OCI-LY7 (cell line): ENCODE measurements around the gene SPX. TPM values are rescaled to one million over a fixed set of nuclear protein-coding genes. Genes with fewer than 3 reads are reported as not detected.

Experiments used
- BruUV-seq: library from RNA; stranded (reverse); fragments of 400-500 nt; replicated peaks from 2 replicates; lab custom pipeline; 2021; lab: Mats Ljungman, UMichigan
- CTCF ChIA-PET: fragments of 300-600 bp; sonication (Branson Sonifier 250); formaldehyde crosslinking; loops from one replicate; lab custom pipeline; 2022; ENCODE audit warnings: antibody characterized with exemption; ENCODE audit not compliant: unreplicated experiment; lab: Charles Lee
- POLR2A ChIA-PET: fragments of 300-600 bp; sonication (Branson Sonifier 250); formaldehyde crosslinking; loops from one replicate; lab custom pipeline; 2022; ENCODE audit warnings: antibody characterized with exemption; lab: Charles Lee
- DNase-seq: peaks from one replicate; pipeline ENCODE4 v3.0.0-alpha.2; 2015; ENCODE audit warnings: low spot score
- H2AFZ ChIP-seq: fragments of 200-600 bp; sonication (generic), shearing (Covaris generic); 2 replicates; pipeline ENCODE4 v1.6.1; 2014; ENCODE audit warnings: mild to moderate bottlenecking, antibody characterized with exemption, low read length, moderate library complexity
- H3K27ac ChIP-seq: fragments of 200-600 bp; sonication (generic); 2 replicates; pipeline ENCODE4 v1.5.1; 2014; ENCODE audit warnings: mixed run types, low read depth, mild to moderate bottlenecking, moderate library complexity, low read length, inconsistent platforms; ENCODE audit not compliant: poor library complexity, severe bottlenecking
- H3K36me3 ChIP-seq: fragments of 200-600 bp; sonication (generic); 2 replicates; pipeline ENCODE4 v1.6.1; 2014; ENCODE audit warnings: mild to moderate bottlenecking, antibody characterized with exemption, low read length, moderate library complexity, mixed read lengths; ENCODE audit not compliant: insufficient read depth
- H3K4me1 ChIP-seq: fragments of 200-600 bp; sonication (generic); 2 replicates; pipeline ENCODE4 v1.5.1; 2014; ENCODE audit warnings: mild to moderate bottlenecking, low read length; ENCODE audit not compliant: insufficient read depth, poor library complexity, severe bottlenecking
- H3K4me2 ChIP-seq: fragments of 200-600 bp; sonication (generic); 2 replicates; pipeline ENCODE4 v1.6.1; 2014; ENCODE audit warnings: mild to moderate bottlenecking, low read length
- H3K4me3 ChIP-seq: fragments of 200-600 bp; sonication (generic); 2 replicates; pipeline ENCODE4 v1.5.1; 2014; ENCODE audit warnings: mild to moderate bottlenecking, low read depth, low read length; ENCODE audit not compliant: poor library complexity, severe bottlenecking
- H3K79me2 ChIP-seq: fragments of 200-600 bp; sonication (generic); 2 replicates; pipeline ENCODE4 v1.6.1; 2016; ENCODE audit warnings: low read depth, mild to moderate bottlenecking, low read length, moderate library complexity, mixed read lengths; ENCODE audit not compliant: insufficient read depth
- H3K9me2 ChIP-seq: fragments of 200-600 bp; sonication (generic); 2 replicates; pipeline ENCODE4 v1.6.1; 2016; ENCODE audit warnings: mild to moderate bottlenecking, low read length, mixed read lengths; ENCODE audit not compliant: insufficient read depth
- H3K9me3 ChIP-seq: fragments of 200-600 bp; sonication (generic); 2 replicates; pipeline ENCODE4 v1.6.1; 2014; ENCODE audit warnings: mild to moderate bottlenecking, mixed run types, low read length, mixed read lengths
- H4K20me1 ChIP-seq: fragments of 200-600 bp; sonication (generic); 2 replicates; pipeline ENCODE4 v1.6.1; 2014; ENCODE audit warnings: mild to moderate bottlenecking, antibody characterized with exemption, low read length, moderate library complexity, mixed read lengths; ENCODE audit not compliant: insufficient read depth
- CTCF ChIP-seq: fragments of 200-600 bp; sonication (generic); conservative IDR thresholded peaks from 2 replicates; pipeline ENCODE4 v1.5.1; 2014; ENCODE audit warnings: mild to moderate bottlenecking, antibody characterized with exemption, low read length, moderate library complexity, mixed read lengths
- EZH2phosphoT487 ChIP-seq: fragments of 200-600 bp; sonication (generic); IDR thresholded peaks from 2 replicates; pipeline ENCODE4 v1.6.1; 2018; ENCODE audit warnings: low read depth, borderline replicate concordance, mild to moderate bottlenecking, mixed run types, antibody characterized with exemption, low read length, moderate library complexity, mixed read lengths
- intact Hi-C: fragments of 100-400 bp; cut with micrococcal nuclease; formaldehyde crosslinking; loops from one replicate; pipeline ENCODE4 v1.10.0; 2022; ENCODE audit not compliant: unreplicated experiment
- total RNA-seq, 2 experiments: library from RNA; depleted of rRNA in 1 of 2; stranded (reverse); fragments of >200 nt in 1 of 2; shearing (Covaris generic) in 1 of 2; gene quantifications; 2 replicates each; pipeline ENCODE4 v1.2.3, GENCODE V29; 2014 to 2022

Gene SPX
- total RNA-seq, 2 experiments from 2014 or later: 0.35 to 1.2 TPM

GRCh38 chr12:21478756-21479455 is 47.2 kb upstream of the SPX start:
- no peak for TF ChIP-seq CTCF
- TF ChIP-seq EZH2phosphoT487: no peak
- Histone ChIP-seq H3K4me1 (no peaks in the 10 kb centered on the region), H2AFZ (no peak overlapping the region), H3K27ac (no peak overlapping the region), H3K9me3 (no peaks in the 10 kb centered on the region), H3K4me3 (no peak overlapping the region), H3K9me2 (no peaks in the 10 kb centered on the region), H4K20me1 (peaks cover 5% of the 10 kb centered on the region; the same call in 1 of the 2 replicates), H3K4me2 (no peak overlapping the region), H3K36me3 (peaks cover 95% of the 10 kb centered on the region), H3K79me2 (no peaks in the 10 kb centered on the region)
- DNase-seq: no peak
- BruUV-seq: no TSS peak
- CTCF ChIA-PET: no interaction called here
- POLR2A ChIA-PET: interaction anchor here (0.6 to 1.5 kb wide), 6 partner anchors 9 to 47 kb away, joined by 3 to 4 read pairs (median 3); no protein-coding TSS in a partner anchor
- intact Hi-C loops: no loop called here

- no TSS peak for BruUV-seq
- intact Hi-C loops: no loop called here
- no peak for DNase-seq
- ChIA-PET CTCF (no interaction called here), POLR2A (interaction anchor here (0.8 to 1.9 kb wide), 3 partner anchors 8 to 163 kb away, joined by 3 to 5 read pairs (median 3); no protein-coding TSS in a partner anchor)
- Histone ChIP-seq H3K36me3 (peaks cover 86% of the 10 kb centered on the region), H3K4me3 (no peak overlapping the region), H3K4me1 (no peaks in the 10 kb centered on the region), H3K27ac (no peak overlapping the region), H2AFZ (no peak overlapping the region), H3K4me2 (no peak overlapping the region), H3K9me3 (no peaks in the 10 kb centered on the region), H3K79me2 (no peaks in the 10 kb centered on the region), H3K9me2 (no peaks in the 10 kb centered on the region), H4K20me1 (no peaks in the 10 kb centered on the region)
- TF ChIP-seq CTCF (no peak), EZH2phosphoT487 (no peak)
These were observed 42.6 kb upstream of the SPX start for GRCh38 chr12:21483531-21483930.

- Histone ChIP-seq H3K9me3 (no peaks in the 10 kb centered on the region), H4K20me1 (no peaks in the 10 kb centered on the region), H2AFZ (no peak overlapping the region), H3K4me3 (no peak overlapping the region), H3K4me1 (no peaks in the 10 kb centered on the region), H3K4me2 (no peak overlapping the region), H3K79me2 (no peaks in the 10 kb centered on the region), H3K9me2 (no peaks in the 10 kb centered on the region), H3K27ac (no peak overlapping the region), H3K36me3 (peaks cover 84% of the 10 kb centered on the region)
- DNase-seq: no peak
- ChIA-PET POLR2A (interaction anchor here (0.7 to 1.4 kb wide), 2 partner anchors 15 to 16 kb away, joined by 4 to 5 read pairs; partner anchors contain the start of genes GOLT1B and RECQL), CTCF (no interaction called here)
- no TSS peak for BruUV-seq
- intact Hi-C loops: no loop called here
- TF ChIP-seq EZH2phosphoT487 (no peak), CTCF (no peak)
These were observed 40.1 kb upstream of the SPX start for GRCh38 chr12:21485998-21486397.
